Activated CD4-positive, CD25-positive, alpha-beta regulatory T cell treated with anti-CD3 and anti-CD28 coated beads, Interleukin-2, amount 50 U/mL, for 24 hours (primary cell): ENCODE results near the gene PNPT1.
"Not testable (repeated sequence)": the region's sequence is repeated elsewhere in the genome, so short reads cannot be mapped to it uniquely, and the experiment has no call there.

Experiments used
- ATAC-seq, 2 donors: fragments of 150-1000 bp; cut with Tn5 transposase; one replicate each; pipeline ENCODE4 v1.10.0; 2021; ENCODE audit warnings: mild to moderate bottlenecking in 1 of 2, moderate library complexity in 1 of 2

Gene PNPT1

DNA sequence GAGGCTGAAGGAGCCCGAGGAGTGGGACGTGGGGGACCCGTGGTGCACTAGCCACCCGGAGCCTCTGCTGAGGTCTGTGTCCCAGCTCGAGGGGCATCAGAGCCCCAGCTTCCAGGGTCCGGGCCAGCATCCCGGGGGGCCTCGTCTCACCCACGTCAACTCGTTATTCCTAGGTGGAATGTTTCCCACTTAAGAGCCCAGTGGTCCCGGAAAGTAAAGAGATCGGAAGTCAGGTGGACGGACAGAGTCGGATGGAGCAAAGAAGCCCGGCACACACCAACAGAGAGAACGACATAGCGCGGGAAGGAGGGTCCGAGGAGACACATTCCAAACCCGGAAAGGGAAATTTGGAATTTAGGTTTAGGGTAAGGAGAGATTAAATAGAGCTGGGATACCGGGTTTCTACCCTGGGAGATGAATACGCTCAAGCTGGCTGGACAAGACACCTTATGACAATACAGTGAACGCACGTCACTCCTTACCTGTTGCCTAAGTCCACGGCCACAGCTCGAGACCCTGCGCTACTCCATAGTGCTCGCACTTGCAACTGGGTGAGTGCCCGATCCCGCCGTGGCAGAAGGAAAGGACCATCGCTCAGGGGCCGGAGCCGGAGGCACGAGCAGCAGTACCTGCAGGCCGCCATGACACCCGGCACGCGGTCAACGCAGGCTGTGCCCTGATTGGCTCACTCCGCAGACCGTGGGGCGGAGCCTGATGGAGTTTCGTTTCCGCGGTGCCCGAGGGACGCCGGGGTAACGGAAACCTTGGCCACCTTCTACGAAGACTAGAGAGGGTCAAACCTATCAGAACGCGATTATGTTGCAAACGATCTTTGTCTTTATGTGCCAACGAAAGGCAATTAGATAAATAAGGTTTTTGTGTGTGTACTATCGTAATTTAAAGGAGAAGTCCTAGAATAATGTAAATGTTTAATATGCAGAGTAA lies at the start of gene PNPT1:
Gene PNPT1 (minus strand): TSS at position 664 of the 945 bp plus-strand sequence. CDS start 21 bp downstream, at position 643.
- ATAC-seq = peak; percentile 100

DNA sequence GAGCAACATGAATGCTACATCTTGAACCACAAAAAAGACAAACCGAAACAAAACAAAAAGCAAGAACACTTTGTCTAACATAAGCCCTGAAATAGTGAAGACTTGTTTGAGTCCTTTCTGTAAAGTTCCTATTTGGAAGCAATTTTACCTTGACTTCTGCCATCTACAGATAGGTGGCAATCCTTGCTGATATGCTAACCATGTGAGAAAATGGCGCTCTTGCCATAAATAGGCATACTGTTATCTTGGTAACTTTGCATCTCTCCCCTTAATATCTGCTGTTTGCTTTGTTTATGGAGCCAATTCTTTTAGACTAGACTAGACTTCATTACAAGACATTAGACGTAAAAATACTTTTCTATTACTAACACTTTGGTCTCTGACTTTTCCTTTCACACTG lies 49.4 kb upstream of the PNPT1 start:
- ATAC-seq = no peak

DNA sequence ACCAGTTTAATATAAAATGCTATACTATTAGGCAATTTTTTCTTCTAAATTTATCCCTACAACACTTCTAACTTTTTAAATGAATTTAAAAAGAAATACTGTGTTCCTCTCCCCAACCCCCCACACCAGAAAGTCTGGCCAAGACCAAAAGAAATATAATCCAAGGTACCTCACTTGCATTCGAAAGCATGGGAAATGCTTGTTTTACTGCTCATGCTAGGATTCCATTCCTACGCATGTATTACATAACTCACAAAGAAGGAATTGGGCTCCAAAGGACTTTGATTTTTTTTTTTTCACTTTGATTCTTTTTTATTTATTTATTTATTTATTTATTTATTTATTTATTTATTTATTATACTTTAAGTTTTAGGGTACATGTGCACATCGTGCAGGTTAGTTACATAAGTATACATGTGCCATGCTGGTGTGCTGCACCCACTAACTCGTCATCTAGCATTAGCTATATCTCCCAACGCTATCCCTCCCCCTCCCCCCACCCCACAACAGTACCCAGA lies 42.4 kb upstream of the PNPT1 start:
- not testable (repeated sequence) for ATAC-seq

DNA sequence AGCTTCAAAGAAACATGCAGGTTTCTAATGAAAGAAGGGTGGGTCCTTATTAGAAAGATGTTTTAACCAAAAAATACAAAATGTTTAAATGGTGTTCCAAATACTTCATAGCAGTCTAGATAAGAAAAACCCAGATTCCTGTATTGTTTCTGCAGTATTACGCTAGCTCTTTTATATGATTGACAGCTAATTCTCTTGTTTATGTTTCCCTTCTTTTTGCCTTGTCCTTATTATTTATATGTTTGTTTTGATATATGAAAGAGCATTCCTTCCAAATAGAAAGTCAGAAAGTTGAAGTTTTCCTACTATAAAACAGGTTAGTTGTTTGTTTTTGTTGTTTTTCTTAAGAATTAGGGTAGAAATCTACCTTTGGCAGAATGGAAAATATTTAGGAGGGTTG lies 41.1 kb upstream of the PNPT1 start:
- ATAC-seq = no peak

DNA sequence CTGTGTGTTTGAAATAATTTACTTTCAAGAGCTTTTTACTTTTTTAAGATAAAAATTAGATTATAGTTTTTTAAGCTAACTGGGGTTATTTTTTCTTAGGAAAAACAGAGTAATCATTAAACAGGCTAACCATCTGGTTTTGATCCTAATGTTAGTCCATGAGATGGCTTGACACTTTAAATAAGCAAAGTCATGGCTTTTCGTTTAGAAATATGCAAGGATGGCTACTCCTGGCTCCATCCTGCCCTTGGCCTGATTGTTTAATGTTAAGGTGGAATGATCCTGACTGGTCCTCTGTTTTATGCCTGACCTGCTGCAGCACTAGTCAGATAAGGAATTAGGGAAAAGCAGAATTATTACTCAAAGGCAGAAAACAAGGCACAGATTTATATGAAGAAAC lies 39.7 kb upstream of the PNPT1 start:
- ATAC-seq = no peak

DNA sequence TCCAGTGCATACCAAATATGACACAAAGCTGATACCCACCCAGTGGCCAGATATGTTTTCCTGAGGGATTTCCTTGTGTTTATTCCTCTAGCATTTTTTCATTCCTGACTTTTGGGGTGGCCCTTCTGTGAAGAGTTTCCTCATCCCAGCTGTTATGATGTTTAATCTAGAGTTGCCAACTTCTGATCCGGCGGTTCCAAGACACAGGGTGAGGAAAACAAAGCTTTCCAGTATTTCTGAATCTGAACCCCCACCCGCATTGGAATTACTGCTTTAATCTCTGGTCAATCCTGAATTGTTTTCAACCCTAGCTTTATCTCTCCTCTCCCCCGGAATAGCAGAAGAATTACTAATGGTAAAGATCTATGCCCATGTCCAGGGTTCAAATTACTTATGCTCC lies 39.2 kb upstream of the PNPT1 start:
- no peak for ATAC-seq

DNA sequence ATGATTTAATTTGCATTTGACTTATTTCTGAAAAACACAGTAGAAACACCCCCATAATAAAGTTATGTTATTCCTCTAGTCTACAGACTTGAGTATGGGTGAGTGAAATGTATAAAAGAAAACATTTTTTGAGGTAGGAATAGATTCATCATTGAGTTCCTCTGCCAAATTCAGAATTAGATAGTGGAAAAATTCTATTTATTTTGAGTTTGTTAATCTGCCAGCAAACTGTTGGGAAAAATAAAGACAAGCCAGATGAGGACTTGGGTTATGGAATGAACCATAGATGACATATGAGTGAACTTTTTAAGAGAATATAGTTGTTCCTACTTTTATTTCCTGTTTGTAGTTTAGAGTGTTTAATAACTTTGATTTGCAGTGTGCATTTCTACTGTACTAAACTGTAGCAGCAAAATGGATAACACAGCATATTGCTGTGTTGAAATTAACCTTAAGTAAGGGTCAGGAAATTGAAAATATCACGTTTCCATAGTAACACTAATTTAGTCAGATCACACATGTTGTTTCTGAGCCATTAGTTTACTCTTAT lies 35.6 kb upstream of the PNPT1 start:
- ATAC-seq = no peak

DNA sequence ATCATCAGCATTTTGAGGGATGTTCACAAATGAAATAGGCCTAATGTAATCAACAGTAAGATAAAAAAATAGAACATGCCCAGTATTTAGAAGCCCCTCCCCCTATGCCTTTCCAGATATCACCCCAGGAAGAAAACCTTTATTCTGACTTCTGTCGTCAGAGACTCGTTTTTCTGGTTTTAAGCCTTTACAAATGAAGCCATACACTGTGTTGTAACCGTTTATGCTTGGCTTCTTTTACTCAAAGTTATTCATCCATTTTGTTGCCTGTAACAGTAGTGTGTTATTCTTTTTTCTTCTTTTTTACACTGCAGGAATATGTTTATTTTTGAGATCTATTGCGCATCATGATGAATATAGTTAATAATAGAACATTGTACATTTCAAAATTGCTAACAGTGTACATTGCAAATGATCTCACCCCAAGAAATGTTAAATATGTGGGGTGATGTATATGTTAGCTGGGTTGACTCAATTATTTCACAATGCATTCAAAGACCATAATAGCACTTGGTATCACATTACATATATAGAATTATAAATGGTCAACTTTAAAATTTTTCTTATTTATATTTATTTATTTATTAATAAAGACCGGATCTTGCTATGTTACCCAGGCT lies 28.1 kb upstream of the PNPT1 start:
- no peak for ATAC-seq

DNA sequence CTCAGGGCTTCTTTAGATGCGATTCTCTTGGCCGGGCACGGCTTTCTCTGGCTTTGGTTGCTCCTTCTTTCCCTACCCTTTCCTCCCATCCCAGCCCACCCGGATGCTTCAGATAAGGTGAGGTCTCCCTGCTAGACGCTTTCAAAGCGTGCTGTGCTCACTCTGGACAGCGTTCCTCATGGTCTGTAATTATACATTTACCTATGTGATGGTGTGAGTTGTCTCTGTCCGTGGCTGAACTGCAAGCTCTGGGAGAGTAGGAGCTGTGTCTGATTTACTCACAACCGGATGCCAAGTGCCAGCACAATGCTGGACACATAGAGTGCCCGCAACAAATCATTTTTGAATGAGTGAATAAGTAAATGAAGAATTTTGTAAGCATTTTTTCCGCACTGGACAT lies 26.8 kb upstream of the PNPT1 start:
- no peak for ATAC-seq

DNA sequence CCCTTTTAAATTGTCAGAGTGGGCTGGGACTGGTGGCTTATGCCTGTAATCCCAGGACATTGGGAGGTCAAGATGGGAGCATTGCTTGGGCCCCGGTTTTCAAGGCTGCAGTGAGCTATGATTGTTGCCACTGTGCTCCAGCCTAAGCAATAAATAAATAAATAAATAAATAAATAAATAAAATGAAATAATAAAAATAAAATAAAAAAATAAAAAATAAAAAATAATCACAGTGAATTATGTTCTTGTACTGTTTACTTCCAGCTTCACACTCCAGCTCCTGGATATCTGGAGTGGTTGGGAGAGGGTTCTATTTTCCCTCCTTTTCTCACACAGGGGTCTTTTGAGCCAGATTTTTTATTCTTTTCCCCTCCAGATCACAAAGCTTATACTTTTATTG lies 26.2 kb upstream of the PNPT1 start:
- no peak for ATAC-seq

DNA sequence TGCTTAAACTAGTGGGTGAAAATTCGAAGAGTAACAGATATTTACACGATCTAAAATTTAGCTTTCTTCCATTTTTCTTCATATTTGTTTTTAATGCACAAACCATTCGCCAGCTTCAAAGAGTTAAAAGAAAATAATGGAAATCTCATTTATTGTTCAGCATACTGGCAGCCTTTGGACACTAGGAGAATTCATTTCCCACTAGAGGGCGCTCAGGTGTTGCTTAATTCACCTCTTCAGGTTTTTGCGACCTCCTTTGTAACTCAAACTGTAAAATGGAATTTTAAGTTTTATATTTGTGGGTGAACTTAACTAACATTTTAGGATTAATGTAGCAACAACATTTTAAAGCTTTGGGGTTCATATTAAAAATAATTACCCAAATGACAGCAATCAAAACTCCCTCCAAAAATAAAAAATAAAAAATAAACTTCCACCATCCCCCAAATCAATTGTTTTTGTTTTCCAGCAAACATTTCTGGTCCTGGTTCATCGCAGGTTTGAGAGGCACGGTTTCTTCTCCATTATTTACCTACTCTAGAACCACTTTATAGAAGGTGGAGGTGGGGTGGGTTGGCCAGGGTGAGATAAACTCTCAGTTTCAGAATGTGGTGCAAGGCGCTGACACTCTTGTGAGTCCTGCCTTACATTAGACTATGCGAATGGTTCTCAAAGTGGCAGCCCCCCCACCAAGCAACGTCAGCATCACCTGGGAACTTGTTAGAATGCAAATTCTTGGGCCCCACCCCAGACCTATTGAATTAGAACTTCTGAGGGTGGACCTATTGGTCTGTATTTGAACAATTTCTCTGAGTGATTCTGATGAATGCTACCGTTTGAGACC lies 24.7 kb upstream of the PNPT1 start:
- ATAC-seq = peak in 1 of 2 donors; percentile 36

DNA sequence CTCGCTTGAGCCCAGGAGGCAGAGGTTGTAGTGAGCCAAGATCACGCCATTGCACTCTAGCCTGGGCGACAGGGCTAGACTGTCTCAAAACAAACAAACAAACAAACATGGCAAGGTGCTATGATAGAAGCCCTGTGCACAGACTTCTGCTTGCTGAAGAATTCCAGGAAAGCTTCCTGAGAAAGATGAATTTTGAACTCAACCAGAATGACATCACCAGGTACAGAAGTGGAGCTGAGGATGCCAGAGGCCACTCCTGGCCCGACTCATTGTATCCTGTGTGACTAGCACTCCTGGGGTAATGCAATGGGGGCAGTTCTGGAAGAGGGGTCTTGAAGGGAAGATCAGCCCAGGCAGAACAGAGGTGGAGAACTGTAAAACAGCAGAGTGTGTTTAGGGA lies 22.0 kb upstream of the PNPT1 start:
- no peak for ATAC-seq

DNA sequence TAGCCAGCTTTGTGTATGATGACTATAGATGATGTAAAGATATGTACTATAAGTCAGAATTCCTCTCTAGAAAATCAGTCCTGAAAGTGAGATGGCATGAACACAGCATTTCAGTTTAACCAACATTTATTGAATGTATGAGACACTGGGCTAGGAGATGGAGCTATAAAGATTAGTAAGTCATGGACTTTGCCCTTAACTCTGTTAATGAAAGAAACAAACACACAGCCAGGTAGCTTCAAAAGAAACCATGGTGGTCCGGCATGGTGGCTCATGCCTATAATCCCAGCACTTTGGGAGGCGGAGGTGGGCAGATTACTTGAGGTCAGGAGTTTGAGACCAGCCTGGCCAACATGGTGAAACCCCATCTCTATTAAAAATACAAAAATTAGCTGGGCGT lies 21.5 kb upstream of the PNPT1 start:
- not testable (repeated sequence) for ATAC-seq

DNA sequence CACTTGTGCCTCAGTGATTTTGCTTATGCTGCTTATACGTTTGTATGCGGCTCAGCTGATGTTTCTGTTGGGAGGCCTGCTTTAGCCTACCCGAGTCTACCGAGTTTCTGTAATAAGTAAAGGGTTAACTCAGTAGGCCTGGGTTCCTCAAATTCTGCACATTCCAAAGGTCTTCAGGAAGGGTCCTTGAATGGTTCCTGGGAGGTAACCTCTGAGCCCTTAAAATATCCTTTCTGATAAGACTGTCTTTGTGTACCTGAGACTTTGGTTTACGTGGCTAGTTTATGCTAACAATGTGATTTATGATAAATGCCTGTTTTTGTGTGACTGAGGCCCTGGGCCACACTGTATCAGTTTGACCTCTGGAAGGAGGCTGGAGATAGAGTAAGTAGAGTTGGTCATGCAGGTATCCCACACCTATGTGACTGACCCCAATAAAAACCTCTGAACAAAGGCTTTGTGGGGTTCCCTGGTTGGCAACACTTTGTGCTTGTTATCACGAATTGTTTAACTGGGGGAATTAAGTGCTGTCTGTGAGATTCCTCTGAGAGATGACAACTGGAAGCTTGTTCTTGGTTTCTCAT lies 18.9 kb upstream of the PNPT1 start:
- no peak for ATAC-seq

DNA sequence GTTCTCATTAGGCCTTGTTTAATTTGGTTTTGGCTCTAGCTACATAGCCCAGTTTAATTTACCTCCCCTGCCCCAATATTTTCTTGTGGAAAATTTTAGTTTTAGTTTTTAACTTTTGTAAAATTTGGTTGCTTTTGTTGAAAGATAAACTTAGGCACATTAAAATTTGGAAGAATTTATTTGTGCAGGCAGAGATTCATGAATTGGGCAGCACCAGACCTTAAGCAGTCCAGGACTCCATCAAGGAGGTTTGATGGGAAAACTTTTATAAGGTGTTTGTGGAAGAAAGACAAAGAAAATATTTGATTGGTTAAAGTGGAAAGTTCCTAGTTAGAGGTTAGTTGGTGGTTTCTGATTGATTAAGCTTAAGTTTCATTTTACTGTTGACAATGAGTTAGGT lies 16.4 kb upstream of the PNPT1 start:
- ATAC-seq = no peak

DNA sequence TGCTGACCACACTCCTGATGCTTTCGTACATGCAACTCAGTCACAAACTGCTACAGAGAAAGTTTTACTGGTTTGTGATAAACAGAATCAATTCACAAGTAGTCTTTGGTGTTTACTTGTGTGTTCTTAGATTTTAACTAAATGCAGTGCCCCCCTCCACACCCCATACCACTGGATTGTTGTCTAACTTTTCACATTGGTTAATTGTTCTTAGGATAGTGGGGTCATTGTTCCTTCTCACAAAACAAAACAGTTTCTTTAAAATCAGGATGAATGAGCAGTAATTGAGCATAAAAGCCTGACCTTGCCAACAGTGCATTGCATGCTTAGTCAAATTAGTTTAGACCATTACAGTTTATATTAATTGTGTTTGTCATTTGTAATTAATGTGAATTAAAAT lies 14.1 kb upstream of the PNPT1 start:
- no peak for ATAC-seq

DNA sequence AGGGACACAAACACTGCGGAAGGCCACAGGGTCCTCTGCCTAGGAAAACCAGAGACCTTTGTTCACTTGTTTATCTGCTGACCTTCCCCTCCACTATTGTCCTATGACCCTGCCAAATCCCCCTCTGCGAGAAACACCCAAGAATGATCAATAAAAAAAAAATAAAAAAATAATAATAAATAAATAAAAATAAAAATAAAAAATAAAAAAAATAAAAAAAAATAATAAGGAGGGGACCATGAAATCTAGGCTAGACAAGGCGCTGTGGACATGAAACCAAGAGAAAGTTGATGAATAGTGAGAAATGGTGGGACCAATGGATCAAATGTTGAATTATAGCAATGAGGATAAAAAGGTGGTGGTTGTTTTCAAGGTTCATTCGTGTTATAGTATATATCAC lies 12.6 kb upstream of the PNPT1 start:
- ATAC-seq = not testable (repeated sequence)

DNA sequence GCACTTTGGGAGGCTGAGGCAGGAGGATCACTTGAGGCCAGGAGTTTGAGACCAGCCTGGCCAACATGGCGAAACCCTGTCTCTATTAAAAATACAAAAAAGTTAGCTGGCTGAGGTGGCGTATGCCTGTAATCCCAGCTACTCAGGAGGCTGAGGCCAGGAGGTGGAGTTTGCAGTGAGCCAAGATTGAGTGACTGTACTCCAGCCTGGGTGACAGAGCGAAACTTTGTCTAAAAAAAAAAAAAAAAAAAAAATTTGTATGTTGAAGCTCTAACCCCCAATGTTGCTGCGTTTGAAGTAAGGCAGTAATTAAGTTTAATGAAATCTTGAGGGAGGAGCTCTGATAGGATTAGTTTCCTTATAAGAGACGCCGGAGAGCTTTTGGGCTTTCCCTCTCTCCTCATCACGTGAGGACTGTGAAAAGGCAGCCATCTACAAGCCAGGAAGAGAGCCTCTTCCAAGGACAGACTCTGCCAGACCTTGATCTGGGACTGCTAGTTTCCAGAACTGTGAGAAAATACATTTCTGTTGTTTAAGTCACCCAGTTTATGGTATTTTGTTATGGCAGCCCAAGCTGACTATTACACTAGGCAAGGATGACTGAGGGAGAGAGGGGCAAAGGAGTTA lies 11.5 kb upstream of the PNPT1 start:
- no peak for ATAC-seq

DNA sequence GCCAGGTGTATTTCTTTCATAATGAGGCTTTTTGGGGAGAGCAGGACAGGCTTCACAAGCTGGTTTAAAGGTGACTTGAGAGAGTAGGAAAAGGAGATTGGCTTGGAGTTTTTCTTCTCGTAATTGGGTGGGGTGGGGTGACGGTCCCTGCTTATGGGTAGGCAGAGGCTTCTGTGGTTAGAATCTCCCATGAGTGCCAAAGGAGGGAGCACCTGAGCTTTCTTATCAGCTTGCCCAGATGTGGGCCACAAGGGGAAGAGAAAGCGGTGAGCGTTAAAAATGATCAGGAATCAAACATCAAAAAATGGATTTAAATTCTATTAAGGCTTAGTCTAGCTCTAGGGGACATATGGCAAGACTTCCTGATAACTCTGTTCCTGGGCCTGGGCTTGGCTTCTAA lies 9.7 kb upstream of the PNPT1 start:
- no peak for ATAC-seq

DNA sequence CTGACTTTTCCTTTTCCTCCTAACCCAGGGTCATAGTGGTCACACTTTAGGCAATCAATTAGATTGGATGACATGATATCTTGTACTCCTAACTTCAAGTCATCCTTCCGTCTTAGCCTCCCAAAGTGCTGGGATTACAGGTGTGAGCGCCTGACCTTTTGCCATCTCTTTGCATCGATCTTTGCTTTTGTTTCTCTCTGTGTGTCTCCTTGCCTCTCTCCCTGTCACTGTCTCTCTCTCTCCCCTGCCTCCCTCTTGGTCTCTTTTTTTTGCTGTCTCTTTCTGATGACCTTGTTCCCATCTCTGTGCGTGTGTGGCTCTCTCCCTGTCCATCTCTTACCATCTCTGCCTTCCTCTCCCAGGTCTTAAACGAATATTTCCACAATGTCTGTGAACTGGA lies 904 bp downstream of the PNPT1 start:
- ATAC-seq = not testable (repeated sequence)

DNA sequence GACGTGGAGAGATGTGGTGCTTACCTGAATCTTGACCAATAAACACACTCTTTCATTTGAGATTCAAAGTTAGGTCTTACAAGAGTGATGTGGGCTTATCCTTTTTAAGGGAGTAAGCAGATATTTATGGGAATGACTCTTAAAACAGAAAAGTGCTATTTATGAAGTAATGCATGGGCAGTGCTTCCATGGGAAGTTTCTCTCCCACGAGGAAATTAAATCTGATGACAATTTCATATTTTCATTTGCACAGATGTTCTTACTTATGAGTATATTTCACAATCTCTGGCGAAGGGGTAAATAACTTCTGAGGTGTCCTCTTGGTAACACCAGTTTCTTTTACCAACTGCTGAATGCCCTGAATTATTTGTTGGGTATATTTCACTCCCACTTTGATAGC lies 21.0 kb downstream of the PNPT1 start:
- no peak for ATAC-seq

DNA sequence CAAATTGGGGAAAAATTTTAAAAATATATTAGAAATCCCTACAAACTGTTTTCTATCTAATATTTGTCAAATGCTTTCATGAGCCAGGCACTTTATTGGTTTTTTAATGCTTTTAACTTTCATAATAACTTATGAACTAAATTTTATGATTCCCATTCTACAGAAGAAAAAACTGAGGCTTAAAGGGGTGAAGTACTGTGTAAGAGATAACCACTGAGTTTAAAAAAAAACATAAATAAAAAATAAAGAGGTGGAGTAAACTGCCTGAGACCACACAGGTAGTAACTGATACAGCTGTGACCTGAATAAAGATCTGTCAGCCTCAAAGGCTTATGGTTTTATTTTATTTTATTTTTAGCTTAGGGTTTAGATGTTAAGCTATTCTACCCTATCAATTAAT lies 24.7 kb downstream of the PNPT1 start:
- ATAC-seq = no peak
